Measurements from ENCODE around the gene ADARB1.
"Not testable (repeated sequence)": the region's sequence is repeated elsewhere in the genome, so short reads cannot be mapped to it uniquely, and the experiment has no call there.

ADARB1 gene

DNA sequence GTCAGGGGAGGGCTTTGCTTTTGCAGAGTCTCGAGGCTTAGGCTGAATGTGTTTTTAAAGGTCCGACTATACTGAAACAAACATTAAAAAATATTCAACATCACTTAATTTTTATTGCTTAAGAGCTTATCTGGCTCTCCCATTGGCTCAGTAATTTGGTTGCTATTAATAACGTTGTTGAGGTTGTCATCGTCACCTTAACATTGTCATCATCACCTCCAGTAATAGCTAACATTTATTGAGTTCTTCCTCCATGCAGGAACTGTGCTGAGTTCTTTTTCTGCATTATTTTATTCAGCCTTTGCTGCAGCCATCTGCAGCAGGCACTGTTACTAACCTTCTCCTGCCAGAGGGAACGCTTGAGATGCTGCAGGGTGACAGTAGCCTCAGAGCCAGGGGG is 40.1 kb downstream of the ADARB1 start:
- no peak for DNase-seq (ENCODE audit: low read depth in 2 of 2)

DNA sequence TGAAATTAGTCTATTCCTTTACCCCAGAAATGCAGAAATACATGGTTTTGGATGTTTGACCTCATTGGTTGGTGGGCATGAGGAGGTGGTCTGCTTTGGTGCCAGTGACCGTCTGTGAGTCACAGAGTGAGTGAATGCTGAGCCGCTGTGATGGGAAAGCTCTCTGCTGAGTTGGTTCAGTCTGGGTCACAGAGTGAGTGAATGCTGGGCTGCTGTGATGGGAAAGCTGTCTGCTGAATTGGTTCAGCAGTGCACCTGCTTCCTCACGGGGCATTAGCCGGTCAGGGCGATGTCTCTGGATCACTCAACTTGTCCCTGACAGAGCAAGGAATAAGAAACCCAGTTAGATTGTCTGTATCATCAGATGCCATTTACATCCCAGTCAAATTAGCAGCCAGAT is 40.8 kb downstream of the ADARB1 start:
- no peak for DNase-seq (ENCODE audit: low read depth in 2 of 2)

DNA sequence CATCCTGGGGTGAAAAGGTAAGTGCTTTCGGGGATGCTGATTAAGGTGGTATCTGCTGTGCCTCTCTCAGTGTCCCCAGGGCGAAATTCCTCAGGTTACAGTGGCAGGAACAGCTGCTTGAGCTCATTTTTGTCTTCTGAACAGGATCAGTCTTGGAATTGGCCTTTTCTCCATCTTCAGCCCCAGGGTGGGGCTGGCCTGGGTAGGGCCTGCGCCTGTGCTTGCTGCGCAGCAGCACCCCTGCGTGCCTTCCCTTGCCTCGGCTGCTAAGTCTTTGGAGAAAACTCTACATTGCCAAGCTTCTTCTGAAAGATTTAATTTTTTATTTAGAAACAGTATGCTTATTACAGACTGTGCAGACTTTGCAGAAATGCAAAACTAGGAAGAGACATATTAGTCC is 41.7 kb downstream of the ADARB1 start:
- no peak for DNase-seq (ENCODE audit: low read depth in 2 of 2)

DNA sequence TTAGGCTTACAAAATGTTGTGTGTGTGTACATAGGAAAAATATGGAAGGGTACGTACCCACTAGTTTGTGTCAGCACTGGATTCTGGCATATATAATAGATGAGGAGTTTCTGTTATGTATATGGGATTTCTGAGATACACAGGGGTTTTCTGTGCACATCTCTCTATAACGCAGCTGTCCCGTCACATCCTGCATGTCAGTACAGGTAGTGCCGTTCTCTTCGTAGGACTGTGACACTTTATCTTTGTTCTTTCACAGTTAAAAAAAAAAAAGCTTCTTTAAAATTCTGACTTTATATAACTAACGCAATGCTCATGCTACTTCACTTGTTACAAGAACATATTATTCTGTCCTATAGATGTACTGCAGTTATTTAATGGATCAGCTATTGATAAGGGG is 42.9 kb downstream of the ADARB1 start:
- no peak for DNase-seq (ENCODE audit: low read depth in 2 of 2)

DNA sequence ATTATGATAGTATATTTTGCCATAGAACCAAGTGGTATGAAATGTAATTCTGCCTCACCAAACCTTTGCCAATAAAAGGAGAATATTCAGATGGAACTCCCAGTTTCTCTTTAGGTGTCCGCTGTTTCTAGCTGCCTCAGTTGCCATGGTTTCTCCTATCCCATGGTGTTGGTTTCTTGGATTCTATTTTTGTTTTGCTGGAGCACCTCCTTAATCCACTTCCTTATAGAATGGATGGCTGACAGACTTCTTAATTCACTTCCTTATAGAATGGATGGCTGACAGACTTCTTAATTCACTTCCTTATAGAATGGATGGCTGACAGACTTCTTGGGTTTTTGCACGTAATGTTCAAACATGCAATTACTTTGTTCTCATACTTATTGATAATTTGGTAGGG is 43.7 kb downstream of the ADARB1 start:
- DNase-seq (ENCODE audit: low read depth in 2 of 2) = no peak

DNA sequence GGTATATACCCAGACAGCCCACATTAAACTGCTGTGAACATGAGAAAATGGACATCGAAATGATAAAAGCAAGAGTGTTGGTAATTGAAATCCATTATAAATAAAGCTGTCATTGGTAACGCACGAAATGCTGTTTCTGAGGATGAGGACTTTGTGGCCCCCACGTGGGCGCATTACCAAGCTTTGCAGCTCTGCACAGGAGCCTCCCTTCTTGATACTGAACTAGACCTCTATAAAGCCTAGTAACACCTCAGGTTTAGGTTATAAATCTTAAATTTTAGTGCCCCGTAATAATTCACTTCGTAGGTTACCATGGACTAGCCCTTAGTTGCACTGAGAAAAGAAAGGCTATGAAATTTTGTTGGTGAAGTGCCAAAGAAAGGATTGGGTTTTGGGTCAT is 45.4 kb downstream of the ADARB1 start:
- no peak for DNase-seq (ENCODE audit: low read depth in 2 of 2)

DNA sequence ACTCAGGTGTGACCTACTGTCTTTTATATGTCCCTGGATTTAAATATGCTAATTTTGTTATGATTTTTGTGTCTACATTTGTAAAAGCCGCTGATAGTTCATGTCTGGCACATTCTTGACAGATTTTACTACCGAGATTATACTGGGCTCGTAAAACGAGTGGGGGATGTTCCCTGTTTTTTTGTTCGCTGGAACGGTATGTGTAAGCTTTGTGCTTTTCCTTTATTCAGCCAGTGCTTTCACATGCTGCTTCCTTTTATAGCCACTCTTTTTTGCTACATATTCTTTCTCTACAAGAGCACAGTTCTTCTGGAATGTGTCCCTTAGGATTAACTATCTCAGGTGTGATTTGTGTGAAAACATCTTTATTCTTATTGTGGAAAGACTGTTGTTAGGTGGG is 46.6 kb downstream of the ADARB1 start:
- DNase-seq (ENCODE audit: low read depth in 2 of 2) = no peak

DNA sequence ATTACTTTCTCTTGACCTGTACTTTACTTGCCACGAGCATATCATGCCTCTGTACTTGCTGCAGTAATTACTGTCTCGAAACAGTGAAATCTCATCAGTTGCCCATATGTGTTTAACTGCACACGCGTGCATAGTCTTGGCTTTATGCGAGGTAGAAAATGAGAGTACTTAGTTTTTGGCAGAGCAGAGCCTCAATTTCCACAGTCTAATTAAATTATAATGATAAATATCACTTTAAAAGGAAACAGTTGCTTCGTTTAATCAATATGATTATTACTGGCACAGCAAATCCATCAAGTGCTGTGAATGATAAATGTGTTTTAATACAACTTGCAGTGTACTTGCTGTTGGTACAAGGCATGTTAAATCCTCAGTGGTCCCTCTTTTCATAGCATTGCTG is 47.6 kb downstream of the ADARB1 start:
- no peak for DNase-seq (ENCODE audit: low read depth in 2 of 2)

DNA sequence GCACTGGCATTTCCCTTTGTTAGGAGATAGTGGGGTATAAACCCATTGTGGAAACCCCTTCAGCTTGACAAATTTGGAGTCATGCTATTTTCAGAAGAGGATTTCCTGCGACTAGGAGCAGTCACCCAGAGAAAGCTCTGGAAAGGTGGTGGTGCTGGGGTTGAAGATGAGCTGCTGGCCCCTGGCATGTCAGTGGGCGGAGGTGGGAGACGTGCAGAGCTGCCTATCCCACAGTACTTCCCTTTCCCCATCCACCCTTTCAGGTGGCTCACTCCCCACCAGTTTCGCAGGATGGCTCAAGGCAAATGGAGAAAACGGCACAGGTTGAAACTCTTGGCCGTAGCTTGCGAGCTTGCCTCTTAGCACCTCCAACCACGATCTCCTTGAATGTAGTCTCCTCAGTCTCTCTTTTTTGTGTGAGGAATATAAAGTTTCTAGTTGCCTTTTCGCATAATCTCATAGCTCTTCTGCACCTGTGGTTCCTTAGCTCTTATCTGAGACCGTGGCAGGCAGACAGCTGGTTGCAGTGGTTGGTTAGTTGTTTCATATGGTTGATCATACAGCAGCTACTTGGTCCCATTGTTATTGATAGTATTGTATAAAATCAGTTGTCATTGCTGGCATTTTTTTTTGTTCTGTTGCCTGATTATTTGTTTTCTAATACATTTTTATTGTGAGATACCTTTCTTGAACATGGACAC is 48.2 kb downstream of the ADARB1 start:
- no peak for DNase-seq (ENCODE audit: low read depth in 2 of 2)

DNA sequence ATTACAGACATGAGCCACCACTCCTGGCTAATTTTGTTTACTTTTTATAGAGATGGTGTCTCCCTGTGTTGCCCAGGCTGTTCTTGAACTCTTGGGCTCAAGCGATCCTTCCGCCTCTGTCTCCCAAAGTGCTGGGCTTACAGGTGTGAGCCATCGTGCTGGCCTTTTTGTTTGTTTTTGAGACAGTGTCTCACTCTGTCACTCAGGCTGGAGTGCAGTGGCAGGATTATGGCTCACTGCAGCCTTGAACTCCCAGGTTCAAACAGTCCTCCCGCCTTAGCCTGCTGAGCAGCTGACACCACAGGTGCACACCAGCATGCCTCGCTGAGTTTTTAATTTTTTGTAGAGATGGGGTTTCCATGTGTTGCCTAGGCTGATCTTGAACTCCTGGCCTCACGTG is 49.1 kb downstream of the ADARB1 start:
- DNase-seq (ENCODE audit: low read depth in 2 of 2) = no peak

DNA sequence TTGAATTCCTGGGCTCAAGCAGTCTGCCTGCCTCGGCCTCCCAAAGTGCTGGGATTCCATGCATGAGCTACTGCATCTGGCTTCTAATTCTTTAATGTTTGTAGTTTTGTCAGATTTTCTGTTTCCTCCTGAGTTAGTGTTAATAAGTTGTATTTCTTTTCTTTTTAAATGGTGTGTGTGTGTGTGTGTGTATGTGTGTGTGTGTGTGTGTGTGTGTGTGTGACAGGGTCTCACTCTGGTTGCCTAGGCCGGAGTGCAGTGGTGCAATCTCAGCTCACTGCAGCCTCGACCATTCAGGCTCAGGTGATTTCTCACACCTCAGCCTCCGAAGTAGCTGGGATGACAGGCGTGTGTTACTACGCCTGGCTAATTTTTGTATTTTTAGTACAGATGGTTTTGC is 50.2 kb downstream of the ADARB1 start:
- DNase-seq (ENCODE audit: low read depth in 2 of 2) = no peak

DNA sequence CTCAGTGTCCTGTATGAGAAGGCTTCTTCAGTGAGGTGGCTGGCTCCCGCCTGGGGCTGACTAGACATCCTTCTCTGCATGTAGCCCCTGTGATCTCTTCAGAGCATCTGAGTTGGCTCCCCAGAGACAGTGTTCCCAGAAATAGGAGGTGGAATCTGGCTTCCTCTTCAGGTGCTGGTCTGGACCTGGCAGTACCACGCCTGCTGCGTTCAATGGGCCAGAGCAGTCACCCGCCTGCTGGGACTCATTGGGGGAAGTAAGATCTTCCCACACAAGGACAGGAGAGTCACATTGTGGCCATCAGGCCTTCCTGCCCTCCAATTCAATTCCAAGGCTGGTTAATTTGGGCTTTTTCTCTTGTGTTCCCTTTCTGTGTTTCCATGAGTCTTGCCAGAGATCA is 51.0 kb downstream of the ADARB1 start:
- DNase-seq (ENCODE audit: low read depth in 2 of 2) = no peak

DNA sequence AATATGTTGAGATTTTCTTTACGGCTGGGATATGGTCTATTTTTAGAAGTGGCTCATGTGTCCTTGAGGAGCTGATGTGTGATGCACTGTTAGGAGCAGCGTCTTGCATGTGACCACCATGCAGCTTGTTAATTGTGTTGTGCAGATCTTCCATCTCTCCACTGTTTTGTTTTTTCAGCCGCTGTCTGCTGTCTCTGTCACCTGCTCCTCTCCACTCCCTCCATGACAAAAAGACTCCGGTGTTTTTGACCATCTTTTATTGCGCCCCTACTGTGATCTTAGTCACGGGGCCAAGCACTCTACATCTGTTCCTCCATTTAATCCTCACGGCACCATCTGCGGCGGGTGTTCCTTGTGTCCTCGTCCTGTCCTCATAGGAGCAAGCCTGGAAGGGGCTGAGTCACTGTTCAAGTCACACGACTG is 51.8 kb downstream of the ADARB1 start:
- no peak for DNase-seq (ENCODE audit: low read depth in 2 of 2)

DNA sequence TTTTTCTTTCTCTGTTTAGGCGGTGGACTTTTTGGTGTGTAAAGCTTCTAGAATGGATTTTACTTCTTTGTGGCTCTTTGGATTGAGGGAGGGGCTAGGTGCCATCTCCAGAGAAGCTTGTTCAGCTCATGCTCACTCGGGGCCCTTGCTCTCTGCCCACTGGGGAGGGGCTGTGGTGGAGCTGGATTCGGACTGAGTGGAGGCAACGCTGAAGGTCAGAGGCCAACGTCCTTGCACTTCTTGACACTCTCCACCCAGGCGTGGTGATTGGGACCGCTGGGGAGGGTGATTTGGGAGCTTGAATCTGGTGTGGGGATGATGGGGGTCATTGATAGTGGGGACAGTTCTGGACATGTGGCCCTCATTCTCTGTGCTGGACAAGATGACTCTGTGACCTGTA is 52.6 kb downstream of the ADARB1 start:
- no peak for DNase-seq (ENCODE audit: low read depth in 2 of 2)

DNA sequence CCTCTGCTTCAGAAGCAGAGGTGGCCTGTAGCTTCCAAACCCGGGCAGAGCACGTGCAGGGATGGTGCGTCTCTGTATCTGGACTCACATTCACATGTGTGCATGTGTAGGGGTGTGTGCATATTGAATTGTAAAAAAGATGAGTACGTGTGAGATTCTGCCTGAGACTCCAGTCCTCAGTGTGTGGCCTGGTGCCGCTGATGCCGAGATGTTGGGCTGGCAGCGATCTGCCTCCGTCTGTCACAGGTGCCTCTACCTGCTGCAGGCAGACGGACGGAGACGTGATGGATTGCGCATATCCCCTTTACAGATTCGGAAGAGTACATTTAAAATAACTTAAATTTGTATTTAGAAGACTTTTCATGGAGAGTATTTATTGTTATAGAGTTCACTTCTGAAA is 53.6 kb downstream of the ADARB1 start:
- DNase-seq (ENCODE audit: low read depth in 2 of 2) = no peak

DNA sequence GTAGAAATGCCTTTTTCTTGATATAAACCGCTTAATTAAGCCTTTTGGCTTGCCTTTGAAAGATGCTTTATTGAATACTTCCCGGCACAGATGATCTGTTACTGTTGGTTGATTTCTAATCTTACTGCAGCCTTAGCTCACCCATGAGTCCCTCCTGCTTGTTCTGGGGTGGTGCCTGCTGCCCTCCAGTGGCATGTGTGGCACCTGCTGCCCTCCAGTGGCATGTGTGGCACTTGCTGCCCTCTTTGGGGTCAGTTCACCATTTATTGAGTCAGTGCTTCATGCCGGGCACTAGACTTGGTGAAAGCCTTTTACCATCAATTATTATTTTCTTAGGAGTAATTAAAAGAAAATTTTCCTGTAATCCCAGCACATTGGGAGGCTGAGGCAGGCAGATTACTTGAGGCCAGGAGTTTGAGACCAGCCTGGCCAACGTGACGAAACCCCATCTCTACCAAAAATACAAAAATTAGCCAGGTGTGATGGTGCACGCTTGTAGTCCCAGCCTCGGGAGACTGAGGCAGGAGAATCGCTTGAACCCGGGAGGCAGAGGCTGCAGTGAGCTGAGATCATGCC is 54.3 kb downstream of the ADARB1 start:
- DNase-seq (ENCODE audit: low read depth in 2 of 2) = peak; percentile 54 to 67

DNA sequence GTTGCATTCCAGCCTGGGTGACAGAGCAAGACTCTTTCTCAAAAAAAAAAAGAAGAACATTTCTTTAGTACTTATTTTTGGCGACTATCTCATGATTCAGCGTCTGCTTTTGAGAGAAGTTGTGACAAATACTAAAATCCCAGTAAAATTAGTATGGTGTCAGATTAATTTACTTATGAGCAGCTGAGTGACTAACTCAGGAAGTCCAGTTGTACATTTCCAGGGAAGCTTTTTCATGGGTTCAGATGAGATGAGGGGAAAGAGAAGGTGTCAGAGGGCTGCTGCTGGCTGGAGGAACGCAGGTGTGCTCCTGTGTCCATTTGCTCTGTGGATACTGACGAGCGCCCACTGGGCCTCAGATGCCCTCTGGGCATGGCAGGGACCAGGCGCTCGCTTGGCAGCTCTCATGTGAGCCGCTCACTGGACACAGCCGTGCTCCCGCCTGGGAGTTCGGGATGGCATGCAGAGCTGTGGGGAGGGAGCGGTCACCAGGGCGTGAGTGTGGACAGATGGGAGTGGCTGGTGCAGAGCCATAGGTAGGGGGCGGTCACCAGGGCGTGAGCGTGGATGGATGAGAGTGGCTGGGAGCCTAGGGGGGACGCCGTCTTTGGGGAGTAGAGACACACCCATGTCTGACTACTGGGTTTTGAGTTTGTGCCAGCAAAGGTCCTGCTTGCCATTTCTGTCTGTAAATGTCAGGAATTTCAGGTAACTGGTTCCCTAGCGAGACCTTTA is 55.0 kb downstream of the ADARB1 start:
- DNase-seq (ENCODE audit: low read depth in 2 of 2) = no peak

DNA sequence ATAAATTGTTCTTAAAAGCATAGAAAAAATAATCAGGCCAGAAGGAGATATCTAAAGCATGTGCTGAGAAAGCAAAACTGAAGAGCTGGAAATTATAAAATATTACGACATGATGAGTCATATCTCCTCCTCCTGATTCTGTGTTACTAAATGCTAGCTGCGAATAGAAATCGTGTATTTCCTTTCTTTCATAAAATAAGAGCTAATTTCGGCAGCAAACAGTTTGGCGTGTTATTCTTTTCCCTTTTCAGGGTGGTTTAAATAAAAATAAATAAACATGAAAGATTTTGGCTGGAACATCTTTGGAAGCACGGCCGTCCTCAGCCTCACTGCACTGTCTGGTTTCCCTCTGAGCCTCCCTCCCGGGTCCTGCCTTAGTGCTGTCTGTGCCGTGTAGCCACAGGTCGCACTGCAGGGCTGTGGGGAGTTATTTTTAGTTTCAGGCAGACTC is 56.0 kb downstream of the ADARB1 start:
- no peak for DNase-seq (ENCODE audit: low read depth in 2 of 2)

DNA sequence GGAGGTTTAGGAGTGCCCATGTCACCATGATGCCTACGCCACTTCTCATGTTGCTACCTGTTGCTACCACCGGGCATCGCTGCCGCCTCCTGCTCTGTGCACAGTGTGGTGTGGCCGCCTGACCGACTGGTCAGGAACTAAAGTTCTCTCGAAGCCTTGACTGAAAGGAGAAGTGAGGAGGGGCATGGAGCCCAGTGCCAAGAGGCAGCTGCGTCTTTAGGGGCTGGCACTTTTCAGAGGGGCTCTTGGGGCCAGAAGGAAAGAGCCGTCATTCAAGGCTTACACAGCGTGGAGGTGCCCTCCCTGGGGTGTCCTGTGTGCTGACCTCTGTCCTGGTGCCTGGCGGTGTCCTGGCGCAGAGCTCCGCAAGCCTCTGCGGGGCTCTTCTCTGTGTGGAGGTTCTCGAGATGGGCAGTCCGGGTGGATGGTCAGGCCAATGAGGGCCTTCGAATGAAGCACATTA is 57.2 kb downstream of the ADARB1 start:
- no peak for DNase-seq (ENCODE audit: low read depth in 2 of 2)

DNA sequence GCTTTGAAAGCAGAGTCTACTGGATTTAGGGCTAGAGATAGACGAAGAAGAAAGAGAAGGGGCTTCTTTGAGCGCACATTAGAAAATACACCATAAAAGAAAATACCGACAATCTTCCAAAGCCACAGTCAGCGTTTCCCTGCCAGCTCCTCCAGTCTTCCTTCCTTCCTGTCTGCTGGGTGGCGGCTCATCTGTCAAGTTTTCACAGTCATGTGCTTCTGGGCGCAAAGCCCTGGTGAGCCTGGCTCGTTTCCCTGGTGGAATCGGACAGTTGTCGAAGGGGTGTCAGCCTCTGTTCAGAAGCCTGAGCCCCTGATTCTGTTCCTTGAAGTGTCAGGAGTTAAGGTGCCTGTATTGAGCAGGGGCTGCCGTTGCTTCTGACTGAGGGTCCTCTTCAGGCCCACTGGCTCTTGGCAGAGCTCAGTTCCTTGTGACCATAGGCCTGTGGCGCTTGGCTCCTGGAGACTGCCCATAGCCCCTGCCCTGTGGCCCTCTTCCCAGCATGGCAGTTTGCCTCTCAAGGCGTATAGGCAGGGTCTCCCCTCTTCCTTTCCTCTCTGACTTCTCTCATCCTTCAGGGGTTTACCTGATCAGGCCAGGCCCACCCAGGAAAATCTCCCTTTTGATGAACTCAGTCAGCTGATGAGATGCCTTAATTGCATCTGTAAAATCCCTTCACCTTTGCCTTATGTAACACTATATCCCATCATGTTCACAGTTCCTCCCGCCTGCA is 58.6 kb downstream of the ADARB1 start:
- DNase-seq (ENCODE audit: low read depth in 2 of 2) = no peak

DNA sequence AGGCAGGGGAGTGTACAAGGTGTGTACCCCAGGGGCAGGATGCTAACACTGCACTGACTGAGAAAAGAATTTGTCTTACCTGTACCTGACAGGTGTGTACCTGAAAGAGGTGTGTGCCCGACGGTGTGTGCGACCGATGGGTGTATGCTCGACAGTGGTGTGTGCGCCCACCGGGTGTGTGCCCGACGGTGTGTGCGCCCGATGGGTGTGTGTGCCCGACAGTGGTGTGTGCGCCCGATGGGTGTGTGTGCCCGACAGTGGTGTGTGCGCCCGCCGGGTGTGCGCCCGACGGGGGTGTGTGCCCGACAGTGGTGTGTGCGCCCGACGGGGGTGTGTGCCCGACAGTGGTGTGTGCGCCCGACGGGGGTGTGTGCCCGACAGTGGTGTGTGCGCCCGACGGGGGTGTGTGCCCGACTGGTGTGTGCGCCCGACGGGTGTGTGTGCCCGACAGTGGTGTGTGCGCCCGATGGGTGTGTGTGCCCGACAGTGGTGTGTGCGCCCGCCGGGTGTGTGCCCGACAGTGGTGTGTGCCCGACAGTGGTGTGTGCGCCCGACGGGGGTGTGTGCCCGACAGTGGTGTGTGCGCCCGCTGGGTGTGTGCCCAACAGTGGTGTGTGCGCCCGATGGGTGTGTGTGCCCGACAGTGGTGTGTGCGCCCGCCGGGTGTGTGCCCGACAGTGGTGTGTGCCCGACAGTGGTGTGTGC is 59.3 kb downstream of the ADARB1 start:
- not testable (repeated sequence) for DNase-seq (ENCODE audit: low read depth in 2 of 2)
